Activated naive CD8-positive, alpha-beta T cell treated with anti-CD3 and anti-CD28 coated beads, Interleukin-2, amount 50 U/mL, for 24 hours (primary cell): ENCODE data around the gene THOC2.
"Not testable (repeated sequence)": the region's sequence is repeated elsewhere in the genome, so short reads cannot be mapped to it uniquely, and the experiment has no call there.

ENCODE experiments used
- ATAC-seq: fragments of 150-1000 bp; cut with Tn5 transposase; one replicate; pipeline ENCODE4 v1.10.0; 2021
- DNase-seq: peaks from one replicate; pipeline ENCODE4 v3.0.0; 2021
- H3K27ac Mint-ChIP-seq: one replicate; pipeline ENCODE4 v1.8.0; 2021; ENCODE audit warnings: mild to moderate bottlenecking, mixed read lengths
- H3K27me3 Mint-ChIP-seq: one replicate; pipeline ENCODE4 v1.8.0; 2021; ENCODE audit warnings: mixed read lengths
- H3K36me3 Mint-ChIP-seq: one replicate; pipeline ENCODE4 v1.8.0; 2021; ENCODE audit warnings: low read depth, mixed read lengths
- H3K4me1 Mint-ChIP-seq: one replicate; pipeline ENCODE4 v1.8.0; 2021; ENCODE audit warnings: mixed read lengths
- H3K4me3 Mint-ChIP-seq: one replicate; pipeline ENCODE4 v1.8.0; 2021; ENCODE audit warnings: mild to moderate bottlenecking, moderate library complexity, mixed read lengths
- H3K9me3 Mint-ChIP-seq: one replicate; pipeline ENCODE4 v1.8.0; 2021; ENCODE audit warnings: mixed read lengths

THOC2 gene

DNA sequence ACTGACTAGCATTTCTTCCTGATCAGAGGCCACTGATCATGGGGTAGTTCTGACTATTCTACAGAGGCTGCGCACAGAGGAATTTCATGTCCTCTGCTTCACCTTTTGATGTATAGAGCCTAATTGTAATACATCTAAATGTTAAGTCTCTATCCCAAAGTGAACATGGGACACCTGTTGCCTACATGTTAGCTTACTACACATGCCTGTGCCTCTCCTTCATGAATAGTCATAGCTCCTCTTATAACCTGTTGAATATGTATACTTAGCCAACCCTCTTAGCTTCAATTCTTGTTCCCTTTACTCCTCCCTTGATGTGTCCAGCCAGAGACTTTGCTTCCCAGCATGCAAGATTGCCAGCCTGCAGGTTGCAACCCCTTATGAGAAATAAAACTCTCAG is 9.6 kb upstream of the THOC2 start:
- no peaks in the 10 kb centered on the region for H3K4me1 Mint-ChIP-seq
- H3K4me3 Mint-ChIP-seq = no peak overlapping the region
- ATAC-seq (no peak), DNase-seq (no peak)
- no peak overlapping the region for H3K27ac Mint-ChIP-seq
- H3K27me3 Mint-ChIP-seq = peaks cover 2% of the 10 kb centered on the region
- no peaks in the 10 kb centered on the region for H3K9me3 Mint-ChIP-seq
- H3K36me3 Mint-ChIP-seq = no peaks in the 10 kb centered on the region

DNA sequence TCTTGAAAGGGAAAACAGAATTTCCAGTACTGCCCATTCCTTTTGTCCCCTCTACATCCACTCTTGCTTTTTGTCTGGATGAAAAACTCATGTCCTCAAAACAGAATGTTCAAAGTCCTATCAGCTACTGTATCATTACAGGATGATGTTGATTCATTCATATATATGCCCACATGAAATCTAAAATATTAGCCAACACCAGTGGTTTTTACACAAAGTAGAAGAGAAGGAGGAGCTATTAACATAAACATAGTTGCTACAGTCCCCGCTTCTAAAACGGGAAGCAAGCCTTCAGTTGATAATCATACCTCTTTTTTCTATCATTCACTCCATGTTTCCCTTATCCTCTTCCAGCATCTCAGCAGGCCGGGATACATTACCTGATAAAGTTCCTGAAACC is 7.7 kb upstream of the THOC2 start:
- Mint-ChIP-seq H3K4me1 (peaks cover 3% of the 10 kb centered on the region), H3K27me3 (peaks cover 2% of the 10 kb centered on the region), H3K9me3 (no peaks in the 10 kb centered on the region), H3K27ac (no peak overlapping the region), H3K36me3 (no peaks in the 10 kb centered on the region), H3K4me3 (no peak overlapping the region)
- DNase-seq = no peak
- ATAC-seq = no peak

DNA sequence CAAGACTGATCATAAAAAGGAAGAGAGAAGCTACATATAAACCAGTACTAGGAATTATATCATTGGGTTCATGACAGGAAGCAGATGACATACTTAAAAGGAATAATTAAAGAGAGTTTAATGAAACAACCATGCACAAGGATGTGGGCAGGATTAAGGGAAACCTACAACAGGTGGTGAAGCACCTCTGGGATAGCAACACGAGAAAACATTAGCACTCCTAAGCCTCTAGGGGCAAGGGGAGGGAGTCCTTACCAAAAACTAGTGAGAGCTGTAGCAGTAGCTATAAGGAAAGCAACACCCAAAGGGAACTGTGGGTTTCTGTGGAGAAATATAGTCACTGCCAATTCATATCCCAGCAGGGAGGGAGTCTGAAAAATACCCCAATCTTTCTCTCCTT is 7.2 kb upstream of the THOC2 start:
- Mint-ChIP-seq H3K4me3 (no peak overlapping the region), H3K36me3 (no peaks in the 10 kb centered on the region), H3K27ac (no peak overlapping the region), H3K27me3 (peaks cover 2% of the 10 kb centered on the region), H3K4me1 (peaks cover 3% of the 10 kb centered on the region), H3K9me3 (no peaks in the 10 kb centered on the region)
- DNase-seq (no peak), ATAC-seq (no peak)

DNA sequence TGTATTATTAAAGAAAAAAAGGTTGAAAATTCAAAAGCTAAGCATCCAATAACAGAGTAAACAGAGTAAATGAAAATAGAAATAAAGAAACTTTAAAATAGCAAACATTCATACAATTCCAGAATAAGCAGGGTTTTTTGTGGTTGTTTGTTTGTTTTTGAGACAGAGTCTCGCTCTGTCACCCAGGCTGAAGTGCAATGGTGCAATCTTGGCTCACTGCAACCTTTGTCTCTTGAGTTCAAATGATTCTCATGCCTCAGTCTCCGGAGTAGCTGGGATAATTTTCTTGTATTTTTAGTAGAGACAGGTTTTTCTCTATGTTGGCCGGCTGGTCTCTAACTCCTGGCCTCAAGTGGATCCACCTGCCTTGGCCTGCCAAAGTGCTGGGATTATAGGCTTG is 6.6 kb upstream of the THOC2 start:
- H3K4me1 Mint-ChIP-seq = peaks cover 3% of the 10 kb centered on the region
- H3K36me3 Mint-ChIP-seq = no peaks in the 10 kb centered on the region
- ATAC-seq (no peak), DNase-seq (no peak)
- H3K4me3 Mint-ChIP-seq = no peak overlapping the region
- H3K27me3 Mint-ChIP-seq = peaks cover 2% of the 10 kb centered on the region
- no peaks in the 10 kb centered on the region for H3K9me3 Mint-ChIP-seq
- no peak overlapping the region for H3K27ac Mint-ChIP-seq

DNA sequence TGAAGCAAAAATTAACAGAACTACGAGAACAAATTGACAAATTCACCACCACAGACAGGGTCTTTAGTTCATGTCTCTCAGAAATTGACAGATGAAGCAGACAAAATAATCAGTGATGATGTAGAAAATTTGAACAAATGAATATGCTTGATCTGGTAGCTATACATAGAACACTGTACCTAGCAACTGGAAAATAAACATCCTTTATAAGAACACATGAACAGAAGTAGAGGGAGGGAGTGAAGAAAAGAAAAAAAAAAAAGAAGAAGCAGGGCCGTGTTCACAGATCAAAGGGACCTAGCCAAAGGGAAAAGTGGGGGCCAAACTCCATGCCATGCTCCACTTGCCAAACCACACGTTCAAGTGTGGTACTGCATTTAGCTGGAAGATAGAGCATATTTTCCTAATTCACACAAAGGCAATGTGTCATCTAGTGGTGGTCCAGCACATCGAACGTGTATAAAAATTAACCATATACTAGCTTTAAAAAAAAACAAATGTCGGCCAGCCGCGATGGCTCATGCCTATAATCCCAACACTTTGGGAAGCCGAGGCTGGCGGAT is 5.6 kb upstream of the THOC2 start:
- peaks cover 3% of the 10 kb centered on the region for H3K4me1 Mint-ChIP-seq
- H3K27ac Mint-ChIP-seq = no peak overlapping the region
- DNase-seq = no peak
- H3K4me3 Mint-ChIP-seq = no peak overlapping the region
- no peaks in the 10 kb centered on the region for H3K36me3 Mint-ChIP-seq
- H3K9me3 Mint-ChIP-seq = no peaks in the 10 kb centered on the region
- H3K27me3 Mint-ChIP-seq = peaks cover 2% of the 10 kb centered on the region
- ATAC-seq = no peak

DNA sequence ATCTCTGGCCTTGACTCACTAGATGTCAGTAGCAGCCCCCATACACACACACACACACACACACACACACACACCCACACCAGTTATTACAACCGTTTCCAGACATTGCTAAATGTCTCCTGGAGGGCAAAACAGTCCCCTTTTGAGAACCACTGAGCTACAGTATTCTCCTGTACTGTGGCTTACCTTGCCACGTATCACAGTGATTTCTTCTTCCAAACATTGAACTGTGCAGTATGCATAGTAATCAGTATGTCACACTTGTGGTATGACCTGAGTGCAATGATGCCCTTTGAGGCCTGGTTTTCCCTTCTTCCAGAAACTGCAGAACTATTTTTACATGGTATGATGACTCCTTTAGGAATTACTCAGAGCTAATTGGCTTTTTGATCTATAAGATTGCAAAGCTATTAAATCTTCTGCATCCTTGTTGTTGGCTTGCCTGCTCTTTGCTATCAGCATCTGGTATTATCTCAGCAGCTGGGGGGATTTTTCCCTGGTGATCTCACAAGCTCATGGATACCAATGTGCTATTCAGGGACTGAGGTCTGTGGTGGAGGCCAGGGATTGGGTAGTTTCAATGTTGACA is 3.6 kb upstream of the THOC2 start:
- Mint-ChIP-seq H3K27ac (no peak overlapping the region), H3K4me3 (no peak overlapping the region), H3K27me3 (peaks cover 2% of the 10 kb centered on the region), H3K9me3 (no peaks in the 10 kb centered on the region), H3K36me3 (peaks cover 2% of the 10 kb centered on the region), H3K4me1 (peaks cover 9% of the 10 kb centered on the region)
- DNase-seq (no peak), ATAC-seq (peak; percentile 61)

DNA sequence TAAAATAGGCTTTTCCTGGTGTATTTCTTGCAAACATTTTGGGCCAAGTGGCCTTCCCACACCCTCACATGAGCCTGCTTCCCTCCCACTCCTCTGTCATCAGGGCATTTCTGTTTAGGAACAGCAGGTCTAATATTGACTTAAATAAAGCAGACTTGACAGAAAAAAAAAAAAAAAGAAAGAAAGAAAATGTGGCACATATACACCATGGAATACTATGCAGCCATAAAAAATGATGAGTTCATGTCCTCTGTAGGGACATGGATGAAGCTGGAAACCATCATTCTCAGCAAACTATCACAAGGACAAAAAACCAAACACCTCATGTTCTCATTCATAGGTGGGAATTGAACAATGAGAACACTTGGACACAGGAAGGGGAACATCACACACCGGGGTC is 2.3 kb upstream of the THOC2 start:
- not testable (repeated sequence) for DNase-seq, H3K36me3 Mint-ChIP-seq
- H3K4me1 Mint-ChIP-seq = peaks cover 22% of the 10 kb centered on the region

DNA sequence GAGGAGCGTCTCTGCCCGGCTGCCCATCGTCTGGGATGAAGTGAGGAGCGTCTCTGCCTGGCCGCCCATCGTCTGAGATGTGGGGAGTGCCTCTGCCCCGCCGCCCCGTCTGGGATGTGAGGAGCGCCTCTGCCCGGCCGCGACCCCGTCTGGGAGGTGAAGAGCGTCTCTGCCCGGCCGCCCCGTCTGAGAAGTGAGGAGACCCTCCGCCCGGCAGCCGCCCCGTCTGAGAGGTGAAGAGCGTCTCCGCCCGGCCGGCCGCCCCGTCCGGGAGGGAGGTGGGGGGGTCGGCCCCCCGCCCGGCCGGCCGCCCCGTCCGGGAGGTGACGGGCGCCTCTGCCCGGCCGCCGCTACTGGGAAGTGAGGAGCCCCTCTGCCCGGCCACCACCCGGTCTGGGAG is 1.2 kb upstream of the THOC2 start:
- not testable (repeated sequence) for DNase-seq, ATAC-seq, H3K4me3 Mint-ChIP-seq, H3K36me3 Mint-ChIP-seq, H3K27ac Mint-ChIP-seq, H3K27me3 Mint-ChIP-seq, H3K9me3 Mint-ChIP-seq
- H3K4me1 Mint-ChIP-seq = peaks cover 30% of the 10 kb centered on the region

More for the DNA sequence above, 2.3 kb upstream of the THOC2 start:
- H3K9me3 Mint-ChIP-seq, ATAC-seq, H3K4me3 Mint-ChIP-seq, H3K27me3 Mint-ChIP-seq, H3K27ac Mint-ChIP-seq: not testable (repeated sequence)

DNA sequence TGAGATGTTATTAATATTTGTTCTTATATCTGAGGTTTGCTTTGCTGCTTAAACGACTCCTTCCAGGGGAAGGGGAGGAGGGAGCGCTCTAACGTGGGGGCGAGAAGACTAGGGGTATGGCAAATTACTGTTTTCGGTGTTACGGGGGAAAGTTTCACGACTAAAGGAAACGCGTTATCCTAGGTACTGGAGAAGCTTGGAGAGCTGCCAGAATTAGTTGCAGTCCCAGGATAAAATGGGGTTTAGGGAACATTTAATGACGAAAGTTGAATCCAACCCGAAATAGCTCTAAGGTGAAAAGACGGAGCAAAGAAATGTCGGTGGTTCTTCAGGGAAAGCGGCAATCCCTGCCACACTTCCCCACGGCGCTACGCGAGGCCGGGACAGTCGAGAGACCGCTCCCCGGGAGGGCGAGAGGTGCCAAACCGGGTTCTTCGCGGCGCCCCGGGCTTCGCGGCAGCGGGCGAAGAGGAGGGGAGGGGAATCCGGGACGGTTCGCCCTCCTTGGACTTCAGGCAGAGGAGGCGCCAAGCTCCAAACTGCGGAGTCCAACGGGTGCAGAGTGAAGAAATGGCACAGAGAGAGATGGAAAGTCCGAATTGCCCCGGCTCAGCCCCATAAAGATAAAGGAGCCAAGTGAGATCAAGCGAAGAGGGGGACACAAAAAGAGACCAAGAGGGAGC is 724 bp downstream of the THOC2 start:
- peaks cover 7% of the 10 kb centered on the region for H3K36me3 Mint-ChIP-seq
- H3K9me3 Mint-ChIP-seq = no peaks in the 10 kb centered on the region
- peaks cover 39% of the 10 kb centered on the region for H3K4me1 Mint-ChIP-seq
- peak overlapping the region; percentile 91 for H3K27ac Mint-ChIP-seq
- peak; percentile 10 for DNase-seq
- no peak for ATAC-seq
- no peaks in the 10 kb centered on the region for H3K27me3 Mint-ChIP-seq
- H3K4me3 Mint-ChIP-seq = peak overlapping the region; percentile 90

DNA sequence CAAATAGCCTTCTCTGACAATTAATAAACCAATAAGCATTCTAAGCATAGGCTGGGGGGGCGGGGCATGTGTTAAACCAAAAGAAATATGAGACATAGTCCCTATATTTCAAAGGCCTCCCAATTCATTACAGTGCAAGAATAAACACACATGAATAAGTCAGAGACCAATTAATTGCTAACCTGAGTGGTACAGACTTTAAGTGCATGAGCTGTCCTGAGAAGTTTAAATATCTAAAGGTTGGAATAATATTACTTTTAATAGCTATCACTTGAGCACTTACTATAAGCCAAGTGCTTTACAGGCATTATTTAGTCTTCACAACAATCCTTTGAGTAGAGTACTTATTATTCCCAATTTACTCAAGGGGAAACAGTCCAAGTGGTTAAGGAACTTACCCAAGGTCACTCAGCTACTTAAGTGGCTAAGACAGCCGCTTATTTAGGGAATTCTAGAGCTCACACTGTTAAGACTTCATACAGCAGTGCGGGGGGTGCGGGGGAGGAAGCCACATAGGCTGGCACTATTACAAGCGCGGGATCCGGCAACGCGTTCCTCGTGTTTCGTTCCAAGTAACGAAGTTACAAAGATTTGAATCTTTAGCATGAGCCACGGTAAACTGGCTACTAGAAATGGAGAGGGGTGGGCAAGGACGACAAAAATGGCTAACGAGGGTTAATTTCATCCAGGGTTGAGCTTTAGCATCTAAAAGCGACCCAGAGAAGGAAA is 1.4 kb downstream of the THOC2 start:
- Mint-ChIP-seq H3K27me3 (no peaks in the 10 kb centered on the region), H3K4me3 (peak overlapping the region; percentile 90), H3K9me3 (no peaks in the 10 kb centered on the region), H3K4me1 (peaks cover 36% of the 10 kb centered on the region), H3K27ac (peak overlapping the region; percentile 91), H3K36me3 (peaks cover 7% of the 10 kb centered on the region)
- DNase-seq = peak; percentile 8
- no peak for ATAC-seq

DNA sequence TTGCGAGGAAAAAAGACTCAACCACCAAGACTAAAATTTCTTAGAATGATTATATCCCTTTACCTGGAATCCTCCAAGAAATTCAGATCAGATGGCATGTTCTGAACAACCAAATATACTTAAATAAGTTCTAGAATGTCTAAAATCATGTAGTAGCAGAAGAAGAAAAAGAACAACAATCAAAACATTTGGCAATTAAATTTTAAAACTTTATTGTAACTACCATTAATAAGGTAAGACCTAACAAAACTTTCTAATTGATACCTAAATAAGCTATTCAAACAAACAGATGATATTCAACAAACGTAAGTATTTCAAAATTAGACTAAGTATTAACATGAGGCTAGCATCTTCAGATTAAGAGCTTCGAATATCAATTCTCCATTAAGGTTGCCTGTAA is 4.3 kb downstream of the THOC2 start:
- no peak for ATAC-seq

DNA sequence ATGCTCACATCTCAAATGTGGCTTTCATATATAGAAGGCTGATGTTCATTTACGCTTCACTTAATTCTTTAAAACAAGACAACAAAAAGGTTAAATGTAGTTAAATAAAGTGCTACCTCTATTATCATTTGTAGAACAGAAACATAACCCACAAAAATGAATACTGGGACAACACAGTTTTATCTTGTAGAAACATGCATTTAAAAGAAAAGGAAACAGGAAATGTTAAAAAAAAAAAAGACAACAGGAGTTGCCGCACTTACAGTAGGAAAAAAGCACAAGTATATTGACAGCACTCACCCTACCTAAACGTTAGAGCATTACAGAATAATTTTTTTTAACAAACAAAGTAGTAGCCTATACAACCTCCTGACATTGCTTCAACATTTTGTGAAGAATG is 4.8 kb downstream of the THOC2 start:
- peaks cover 12% of the 10 kb centered on the region for H3K36me3 Mint-ChIP-seq
- no peak for DNase-seq
- no peak for ATAC-seq
- no peaks in the 10 kb centered on the region for H3K9me3 Mint-ChIP-seq
- H3K27me3 Mint-ChIP-seq = no peaks in the 10 kb centered on the region
- H3K4me3 Mint-ChIP-seq = no peak overlapping the region
- peaks cover 39% of the 10 kb centered on the region for H3K4me1 Mint-ChIP-seq
- H3K27ac Mint-ChIP-seq = no peak overlapping the region

More for the DNA sequence above, 4.3 kb downstream of the THOC2 start:
- Mint-ChIP-seq H3K27ac (no peak overlapping the region), H3K9me3 (no peaks in the 10 kb centered on the region), H3K4me1 (peaks cover 38% of the 10 kb centered on the region), H3K27me3 (no peaks in the 10 kb centered on the region), H3K36me3 (peaks cover 9% of the 10 kb centered on the region), H3K4me3 (peak overlapping the region; percentile 14)
- no peak for DNase-seq

DNA sequence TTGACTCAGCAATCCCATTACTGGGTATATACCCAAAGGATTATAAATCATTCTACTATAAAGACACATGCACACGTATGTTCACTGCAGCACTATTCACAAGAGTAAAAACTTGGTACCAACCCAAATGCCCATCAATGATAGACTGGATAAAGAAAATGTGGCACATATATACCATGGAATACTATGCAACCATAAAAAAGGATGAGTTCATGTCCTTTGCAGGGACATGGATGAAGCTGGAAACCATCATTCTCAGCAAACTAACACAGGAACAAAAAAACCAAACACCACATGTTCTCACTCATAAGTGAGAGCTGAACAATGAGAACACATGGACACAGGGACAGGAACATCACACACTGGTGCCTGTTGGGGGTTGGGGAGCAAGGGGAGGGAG is 10.7 kb downstream of the THOC2 start:
- ATAC-seq, DNase-seq, H3K27me3 Mint-ChIP-seq, H3K27ac Mint-ChIP-seq, H3K4me3 Mint-ChIP-seq, H3K9me3 Mint-ChIP-seq: not testable (repeated sequence)
- Mint-ChIP-seq H3K36me3 (peaks cover 22% of the 10 kb centered on the region), H3K4me1 (peaks cover 20% of the 10 kb centered on the region)

DNA sequence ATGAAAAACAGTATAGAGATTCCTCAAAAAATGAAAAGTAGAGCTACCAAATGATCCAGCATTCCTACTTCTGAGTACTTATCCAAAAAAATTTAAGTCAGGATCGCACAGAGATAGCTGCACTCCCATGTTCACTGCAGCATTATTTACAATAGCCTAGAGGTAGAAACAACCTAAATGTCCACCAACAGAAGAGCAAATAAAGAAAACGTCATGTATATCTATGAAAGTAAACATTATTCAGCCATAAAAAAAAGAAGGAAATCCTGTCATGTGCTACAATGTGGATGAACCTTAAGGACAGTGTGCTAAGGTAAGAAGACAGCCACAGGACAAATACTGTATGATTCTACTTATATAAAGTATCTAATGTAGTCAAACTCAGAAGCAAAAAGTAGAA is 12.4 kb downstream of the THOC2 start:
- Mint-ChIP-seq H3K4me3 (no peak overlapping the region), H3K36me3 (peaks cover 28% of the 10 kb centered on the region), H3K27ac (no peak overlapping the region), H3K9me3 (no peaks in the 10 kb centered on the region), H3K4me1 (peaks cover 25% of the 10 kb centered on the region), H3K27me3 (no peaks in the 10 kb centered on the region)
- no peak for DNase-seq
- ATAC-seq = no peak

DNA sequence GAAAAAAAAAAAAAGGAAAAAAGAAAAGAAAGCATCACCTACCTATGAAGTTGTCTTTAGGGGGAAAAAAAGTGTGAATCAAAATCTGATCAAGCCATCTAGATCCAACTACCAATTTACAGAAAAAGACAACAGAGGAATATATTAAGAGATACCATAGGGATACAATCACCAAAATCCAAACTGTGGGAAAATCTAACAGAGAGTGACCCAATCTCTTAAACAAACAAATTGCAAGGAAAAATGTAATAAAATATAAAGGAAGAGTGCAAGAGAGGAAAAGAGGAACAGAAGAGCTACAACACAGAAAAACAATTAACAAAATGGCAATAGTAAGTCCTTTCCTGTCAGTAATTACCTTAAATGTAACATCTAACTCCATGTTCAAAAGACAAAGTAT is 19.0 kb downstream of the THOC2 start:
- Mint-ChIP-seq H3K4me1 (peaks cover 26% of the 10 kb centered on the region), H3K9me3 (no peaks in the 10 kb centered on the region), H3K27me3 (no peaks in the 10 kb centered on the region), H3K4me3 (no peak overlapping the region), H3K36me3 (peaks cover 19% of the 10 kb centered on the region), H3K27ac (no peak overlapping the region)
- ATAC-seq (no peak), DNase-seq (no peak)
